ENCODE measurements around the gene TRAM2.

TRAM2 gene

GRCh38 chr6:52577022-52577777 is at the start of gene TRAM2:
TRAM2 (minus strand) TSS chr6:52577060; CDS start chr6:52576915, 145 bp downstream.
- H3K36me3 ChIP-seq (ENCODE audit: insufficient read depth, low read length), result no peaks in the 10 kb centered on the region
- peak within 1 kb of the TSS; percentile 95 for H3K4me2 ChIP-seq (ENCODE audit: low read depth, low read length, poor library complexity, severe bottlenecking)
- H3K4me3 ChIP-seq (ENCODE audit: low read length, poor library complexity, severe bottlenecking), result peak within 1 kb of the TSS; percentile 88
- peaks cover 41% of the 10 kb centered on the region for H3K4me1 ChIP-seq (ENCODE audit: insufficient read depth, low read length, poor library complexity, severe bottlenecking)
- H3K9me3 ChIP-seq (ENCODE audit: insufficient read depth, low read depth, low read length), result no peaks in the 10 kb centered on the region
- peak within 1 kb of the TSS; percentile 59 for H2AFZ ChIP-seq (ENCODE audit: low read length)
- no peak for TF ChIP-seq CTCF (conservative IDR thresholded peaks at IDR 0.05; ENCODE audit: low read length)
- TF ChIP-seq EZH2phosphoT487 (IDR thresholded peaks at IDR 0.05; ENCODE audit: borderline replicate concordance), result no peak
- H4K20me1 ChIP-seq (ENCODE audit: insufficient read depth, low read length, poor library complexity, severe bottlenecking), result peaks cover 37% of the 10 kb centered on the region
- H3F3A ChIP-seq (ENCODE audit: low read depth), result no peaks in the 10 kb centered on the region
- peak within 1 kb of the TSS; percentile 87 for H3K9ac ChIP-seq (ENCODE audit: low read depth, low read length, poor library complexity, severe bottlenecking)
- H3K79me2 ChIP-seq (ENCODE audit: insufficient read depth, low read length), result peaks cover 44% of the 10 kb centered on the region
- no peaks in the 10 kb centered on the region for H3K27me3 ChIP-seq (ENCODE audit: insufficient read depth, low read length, poor library complexity, severe bottlenecking)
- no peaks in the 10 kb centered on the region for H3K9me2 ChIP-seq (replicated peaks; ENCODE audit: low read depth, low read length)

GRCh38 chr6:52622810-52623209 is 46.0 kb upstream of the TRAM2 start:
- H4K20me1 ChIP-seq (ENCODE audit: insufficient read depth, low read length, poor library complexity, severe bottlenecking), result no peaks in the 10 kb centered on the region
- 0 out of 2 replicates have a peak, but pooled peaks cover 5% of the 10 kb centered on the region for H3K9me2 ChIP-seq (replicated peaks; ENCODE audit: low read depth, low read length)
- H3K9me3 ChIP-seq (ENCODE audit: insufficient read depth, low read depth, low read length), result no peaks in the 10 kb centered on the region
- H3K4me1 ChIP-seq (ENCODE audit: insufficient read depth, low read length, poor library complexity, severe bottlenecking), result peaks cover 8% of the 10 kb centered on the region
- H3K4me3 ChIP-seq (ENCODE audit: low read length, poor library complexity, severe bottlenecking), result no peak overlapping the region
- H3K9ac ChIP-seq (ENCODE audit: low read depth, low read length, poor library complexity, severe bottlenecking), result no peak overlapping the region
- peaks cover 2% of the 10 kb centered on the region; the same call in 1 of the 2 replicates for H3F3A ChIP-seq (ENCODE audit: low read depth)
- no peak overlapping the region for H3K4me2 ChIP-seq (ENCODE audit: low read depth, low read length, poor library complexity, severe bottlenecking)
- no peak for TF ChIP-seq CTCF (conservative IDR thresholded peaks at IDR 0.05; ENCODE audit: low read length)
- TF ChIP-seq EZH2phosphoT487 (IDR thresholded peaks at IDR 0.05; ENCODE audit: borderline replicate concordance), result no peak
- H3K27me3 ChIP-seq (ENCODE audit: insufficient read depth, low read length, poor library complexity, severe bottlenecking), result no peaks in the 10 kb centered on the region
- no peak overlapping the region for H2AFZ ChIP-seq (ENCODE audit: low read length)
- no peaks in the 10 kb centered on the region for H3K36me3 ChIP-seq (ENCODE audit: insufficient read depth, low read length)
- no peaks in the 10 kb centered on the region for H3K79me2 ChIP-seq (ENCODE audit: insufficient read depth, low read length)

- Histone ChIP-seq H3K4me3 (ENCODE audit: low read length, poor library complexity, severe bottlenecking) (no peak overlapping the region), H3K9me2 (replicated peaks; ENCODE audit: low read depth, low read length) (0 out of 2 replicates have a peak, but pooled peaks cover 5% of the 10 kb centered on the region), H3K79me2 (ENCODE audit: insufficient read depth, low read length) (no peaks in the 10 kb centered on the region), H3K9me3 (ENCODE audit: insufficient read depth, low read depth, low read length) (no peaks in the 10 kb centered on the region), H3K4me2 (ENCODE audit: low read depth, low read length, poor library complexity, severe bottlenecking) (no peak overlapping the region), H3F3A (ENCODE audit: low read depth) (no peaks in the 10 kb centered on the region; the same call in 1 of the 2 replicates), H3K36me3 (ENCODE audit: insufficient read depth, low read length) (no peaks in the 10 kb centered on the region), H3K9ac (ENCODE audit: low read depth, low read length, poor library complexity, severe bottlenecking) (no peak overlapping the region), H4K20me1 (ENCODE audit: insufficient read depth, low read length, poor library complexity, severe bottlenecking) (no peaks in the 10 kb centered on the region), H2AFZ (ENCODE audit: low read length) (no peak overlapping the region), H3K27me3 (ENCODE audit: insufficient read depth, low read length, poor library complexity, severe bottlenecking) (no peaks in the 10 kb centered on the region), H3K4me1 (ENCODE audit: insufficient read depth, low read length, poor library complexity, severe bottlenecking) (peaks cover 8% of the 10 kb centered on the region)
- TF ChIP-seq CTCF (conservative IDR thresholded peaks at IDR 0.05; ENCODE audit: low read length) (no peak), EZH2phosphoT487 (IDR thresholded peaks at IDR 0.05; ENCODE audit: borderline replicate concordance) (no peak)
Measured at GRCh38 chr6:52621631-52622030, 44.8 kb upstream of the TRAM2 start.
